NCI-H146 (cell line): ENCODE measurements around the gene ATP6V0E2.
"Not testable (repeated sequence)": the region's sequence is repeated elsewhere in the genome, so short reads cannot be mapped to it uniquely, and the experiment has no call there.

Experiments
- DNase-seq: peaks from one replicate; lab custom pipeline; 2025; lab: John Stamatoyannopoulos, UW

The ATP6V0E2 gene

GRCh38 chr7:149873074-149873969 lies at the start of gene ATP6V0E2:
Gene ATP6V0E2 (plus strand): TSS chr7:149873969. CDS start chr7:149874066, 97 bp downstream.
- peak; percentile 97 for DNase-seq

- DNase-seq: no peak
Measured at GRCh38 chr7:149824301-149824741, 49.4 kb upstream of the ATP6V0E2 start.

- no peak for DNase-seq
Measured at GRCh38 chr7:149824748-149825566, 48.8 kb upstream of the ATP6V0E2 start.

DNA sequence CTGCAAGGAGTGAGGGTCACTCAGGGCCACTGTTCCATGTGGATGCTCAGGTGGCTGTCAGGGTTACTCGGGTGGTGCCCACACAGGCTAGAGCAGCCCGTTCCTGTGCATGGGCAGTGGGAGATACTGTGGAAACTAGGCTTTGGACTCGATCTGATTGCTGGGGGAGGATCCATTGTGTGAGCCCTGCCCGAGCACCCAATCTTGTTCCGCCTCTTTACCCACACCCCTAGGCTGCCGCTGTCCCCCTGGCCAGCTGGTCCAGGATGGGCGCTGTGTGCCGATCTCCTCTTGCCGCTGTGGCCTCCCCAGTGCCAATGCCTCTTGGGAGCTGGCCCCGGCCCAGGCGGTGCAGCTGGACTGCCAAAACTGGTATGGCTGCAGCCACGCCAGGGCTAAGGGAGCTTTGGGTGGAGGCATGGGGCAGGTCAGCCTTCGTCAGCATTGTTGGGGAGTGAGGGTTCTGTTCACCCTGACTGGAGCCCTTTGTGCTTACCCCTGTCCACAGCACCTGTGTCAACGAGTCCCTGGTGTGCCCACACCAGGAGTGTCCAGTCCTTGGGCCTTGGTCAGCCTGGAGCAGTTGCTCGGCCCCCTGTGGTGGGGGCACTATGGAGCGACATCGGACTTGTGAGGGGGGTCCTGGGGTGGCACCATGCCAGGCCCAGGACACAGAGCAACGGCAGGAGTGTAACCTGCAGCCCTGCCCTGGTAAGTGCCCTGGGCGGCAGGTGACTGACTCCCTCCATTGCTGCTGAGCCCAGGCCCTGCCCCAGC lies 48.0 kb upstream of the ATP6V0E2 start:
- peak; percentile 43 for DNase-seq

- no peak for DNase-seq
Measured at GRCh38 chr7:149826344-149827088, 47.3 kb upstream of the ATP6V0E2 start.

DNA sequence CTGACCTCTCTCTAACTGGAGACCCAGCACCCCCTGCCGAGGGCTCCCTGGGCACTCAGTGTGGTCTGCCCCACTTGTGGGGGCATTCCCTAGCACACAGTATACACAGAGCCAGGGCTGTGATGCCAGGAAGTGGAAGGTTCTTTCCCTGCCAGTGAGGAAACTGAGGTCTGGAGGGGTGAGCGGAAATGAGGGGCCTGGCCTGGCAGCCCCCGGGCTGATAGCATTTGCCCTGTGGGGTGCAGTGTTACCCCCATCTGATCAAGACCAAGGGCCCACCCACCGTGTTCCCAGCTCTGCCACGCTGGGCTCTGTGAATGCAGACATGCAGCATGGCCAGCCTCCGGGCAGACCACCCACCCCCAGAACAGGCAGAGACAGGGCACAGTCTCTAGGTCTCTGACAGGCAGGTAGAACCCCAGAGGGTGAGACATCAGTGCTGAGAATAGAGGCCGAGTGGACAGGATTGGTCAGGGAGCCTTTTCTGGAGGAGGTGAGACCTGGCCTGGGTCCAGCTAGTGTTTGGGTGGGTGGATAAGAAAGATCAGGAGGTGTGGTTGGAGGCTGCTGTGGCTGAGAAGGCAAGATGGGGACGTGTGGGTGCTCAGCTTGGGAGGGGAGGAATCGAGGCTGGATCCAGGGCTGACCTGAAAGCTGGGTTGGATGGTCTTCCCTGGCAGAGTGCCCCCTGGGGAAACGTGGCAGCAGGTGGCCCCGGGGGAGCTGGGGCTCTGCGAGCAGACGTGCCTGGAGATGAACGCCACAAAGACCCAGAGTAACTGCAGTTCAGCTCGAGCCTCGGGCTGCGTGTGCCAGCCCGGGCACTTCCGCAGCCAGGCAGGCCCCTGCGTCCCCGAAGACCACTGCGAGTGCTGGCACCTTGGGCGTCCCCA lies 46.4 kb upstream of the ATP6V0E2 start:
- DNase-seq: no peak

GRCh38 chr7:149828357-149829309 lies 45.1 kb upstream of the ATP6V0E2 start:
- DNase-seq: no peak

DNA sequence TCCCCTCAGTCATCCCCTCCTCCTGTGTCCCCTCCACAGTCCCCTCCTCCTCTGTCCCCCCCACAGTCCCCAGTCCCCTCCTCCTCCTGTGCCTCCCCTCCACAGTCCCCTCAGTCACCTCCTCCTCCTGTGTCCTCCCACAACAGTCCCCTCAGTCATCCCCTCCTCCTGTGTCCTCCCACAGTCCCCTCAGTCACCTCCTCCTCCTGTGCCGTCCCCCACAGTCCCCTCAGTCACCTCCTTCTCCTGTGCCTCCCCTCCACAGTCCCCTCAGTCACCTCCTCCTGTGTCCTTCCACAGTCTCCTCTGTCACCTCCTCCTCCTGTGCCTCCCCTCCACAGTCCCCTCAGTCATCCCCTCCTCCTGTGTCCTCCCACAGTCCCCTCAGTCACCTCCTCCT lies 43.2 kb upstream of the ATP6V0E2 start:
- DNase-seq: not testable (repeated sequence)

DNA sequence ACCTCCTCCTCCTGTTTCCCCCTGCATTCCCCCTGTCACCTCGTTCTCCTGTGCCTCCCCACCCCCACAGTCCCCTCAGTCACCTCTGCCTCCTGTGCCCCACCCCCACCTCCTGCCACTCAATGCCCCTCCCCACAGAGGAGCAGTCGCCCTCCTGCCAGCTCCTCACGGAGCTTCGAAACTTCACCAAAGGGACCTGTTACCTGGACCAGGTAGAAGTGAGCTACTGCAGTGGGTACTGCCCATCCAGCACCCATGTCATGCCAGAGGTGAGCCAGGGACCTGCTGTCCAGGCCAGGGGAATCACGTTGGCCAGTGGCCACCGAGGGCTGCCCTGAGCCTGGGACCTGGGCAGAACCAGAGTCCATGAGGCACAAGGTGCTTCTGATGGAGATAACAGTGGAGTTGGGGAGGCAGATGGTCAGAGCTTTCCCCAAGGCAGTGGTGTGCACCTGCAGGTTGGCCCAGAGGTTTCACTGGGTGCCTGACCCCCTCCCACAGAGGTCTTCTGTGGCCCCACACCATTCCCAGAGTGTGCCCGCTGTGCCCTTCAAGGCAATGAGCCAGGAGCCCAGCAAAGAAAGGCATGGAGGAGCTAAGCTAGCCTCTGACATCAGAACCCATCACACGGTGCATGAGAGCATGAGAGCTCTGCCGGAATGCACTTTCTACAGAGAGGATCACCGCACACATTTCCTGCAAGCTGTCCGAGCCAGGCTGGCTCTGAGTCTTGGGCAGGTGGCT lies 42.6 kb upstream of the ATP6V0E2 start:
- no peak for DNase-seq

DNA sequence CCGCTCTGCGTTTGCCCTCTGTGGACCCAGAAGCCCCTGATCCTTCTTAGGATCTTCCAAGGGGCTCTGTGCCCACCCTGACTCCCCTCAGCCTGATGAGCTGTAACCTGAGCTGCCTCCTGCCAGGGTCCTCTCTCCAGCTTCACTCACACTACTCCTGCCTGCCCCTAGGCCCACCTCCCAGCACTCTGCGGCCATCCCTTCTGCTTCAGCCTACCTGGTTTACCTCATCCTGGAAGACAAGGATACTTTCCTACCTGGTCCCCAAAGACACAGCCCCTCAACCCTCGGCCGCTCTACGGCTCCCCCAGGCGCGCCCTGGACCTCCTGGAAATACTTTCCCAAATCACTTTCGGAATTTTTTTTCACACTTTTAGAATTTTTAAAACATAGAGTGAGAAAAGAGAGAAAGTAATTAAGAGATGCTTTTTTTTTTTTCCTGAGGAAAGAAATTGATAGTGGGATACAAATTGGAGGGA lies 42.0 kb upstream of the ATP6V0E2 start:
- no peak for DNase-seq

GRCh38 chr7:149832332-149833041 lies 41.3 kb upstream of the ATP6V0E2 start:
- no peak for DNase-seq

- DNase-seq: no peak
Measured at GRCh38 chr7:149833495-149834130, 40.2 kb upstream of the ATP6V0E2 start.

DNA sequence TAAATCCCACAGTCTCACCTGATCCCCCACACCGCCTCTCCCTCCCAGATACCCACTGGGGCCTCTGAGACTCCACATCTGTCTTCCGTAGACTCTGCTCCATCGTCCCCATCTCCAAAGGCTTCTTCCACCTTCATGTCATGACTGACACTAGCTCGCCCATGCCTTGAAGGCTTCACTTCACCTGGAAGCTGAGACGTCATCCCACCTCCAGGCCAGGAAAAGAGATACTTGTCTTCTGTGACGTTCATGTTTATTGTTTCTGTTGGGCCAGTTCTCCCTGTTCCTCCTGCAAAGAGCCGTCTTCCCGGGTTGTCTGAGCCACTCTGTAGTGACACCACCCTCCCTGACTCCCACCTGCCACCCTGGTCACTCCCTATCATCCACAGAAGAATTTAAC lies 39.2 kb upstream of the ATP6V0E2 start:
- no peak for DNase-seq

DNA sequence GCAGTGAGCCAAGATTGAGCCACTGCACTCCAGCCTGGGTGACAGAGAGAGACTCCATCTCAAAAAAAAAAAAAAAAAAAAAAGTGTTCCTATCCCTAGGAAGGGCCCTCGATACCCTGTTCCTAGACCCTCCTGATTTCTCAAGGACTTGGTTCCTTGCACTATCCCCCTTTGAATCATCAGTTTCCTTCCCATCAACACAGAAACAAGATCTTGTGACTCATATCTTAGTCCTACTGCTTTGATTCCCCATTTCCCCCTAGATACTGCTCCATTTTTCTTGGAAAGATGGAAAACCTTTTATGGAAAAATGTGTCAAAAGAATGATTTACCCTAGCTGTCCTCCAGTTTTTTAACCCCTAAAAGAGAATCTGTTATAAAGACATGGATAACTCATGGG lies 37.3 kb upstream of the ATP6V0E2 start:
- no peak for DNase-seq

GRCh38 chr7:149837564-149838223 lies 36.1 kb upstream of the ATP6V0E2 start:
- no peak for DNase-seq

GRCh38 chr7:149838224-149838991 lies 35.4 kb upstream of the ATP6V0E2 start, which contains the start of gene ZNF862:
Gene ZNF862 (plus strand): TSS chr7:149838375. CDS start chr7:149838612, 237 bp downstream.
- peak; percentile 98 for DNase-seq
